Activated CD4-positive, alpha-beta T cell treated with anti-CD3 and anti-CD28 coated beads, Interleukin-2, amount 10 ng/mL, durations not matched to agents 7 days and 5 days (primary cell): ENCODE data around the gene ARHGAP15. TPM values are rescaled to one million over a fixed set of nuclear protein-coding genes. Genes with fewer than 3 reads are reported as not detected.

Experiments used
- CTCF ChIA-PET: fragments of 350-600 bp; sonication (Branson Sonifier 250); formaldehyde crosslinking; loops from one replicate; lab custom pipeline; 2021; ENCODE audit warnings: antibody characterized with exemption; lab: Charles Lee
- POLR2A ChIA-PET: fragments of 350-600 bp; sonication (Branson Sonifier 250); formaldehyde crosslinking; loops from one replicate; lab custom pipeline; 2021; ENCODE audit warnings: antibody characterized with exemption; lab: Charles Lee
- DNase-seq: peaks from one replicate; pipeline ENCODE4 v3.0.0-alpha.2; 2020
- H3K27ac Mint-ChIP-seq: one replicate; pipeline ENCODE4 v1.8.0; 2021; ENCODE audit warnings: mild to moderate bottlenecking, moderate library complexity, mixed read lengths
- H3K27me3 Mint-ChIP-seq: one replicate; pipeline ENCODE4 v1.8.0; 2021; ENCODE audit warnings: mixed read lengths
- H3K36me3 Mint-ChIP-seq: one replicate; pipeline ENCODE4 v1.8.0; 2021; ENCODE audit warnings: low read depth, mixed read lengths
- H3K4me1 Mint-ChIP-seq: one replicate; pipeline ENCODE4 v1.8.0; 2021; ENCODE audit warnings: mixed read lengths
- H3K4me3 Mint-ChIP-seq: one replicate; pipeline ENCODE4 v1.8.0; 2021; ENCODE audit warnings: mild to moderate bottlenecking, moderate library complexity, mixed read lengths
- H3K9me3 Mint-ChIP-seq: one replicate; pipeline ENCODE4 v1.8.0; 2021; ENCODE audit warnings: mixed read lengths
- total RNA-seq, 2 experiments: library from RNA; stranded (reverse); gene quantifications; one replicate each; pipeline ENCODE4 v1.2.3, GENCODE V29; 2021

The ARHGAP15 gene
- total RNA-seq, 2 experiments from 2014 or later: 189 to 197 TPM

GRCh38 chr2:143486976-143487375 is 357.8 kb downstream of the ARHGAP15 start:
- ChIA-PET POLR2A (no interaction called here), CTCF (no interaction called here)
- Mint-ChIP-seq H3K27me3 (no peaks in the 10 kb centered on the region), H3K4me3 (no peak overlapping the region), H3K4me1 (no peaks in the 10 kb centered on the region), H3K36me3 (peaks cover 41% of the 10 kb centered on the region), H3K27ac (no peak overlapping the region), H3K9me3 (peaks cover 2% of the 10 kb centered on the region)
- no peak for DNase-seq

- H3K36me3 Mint-ChIP-seq: peaks cover 55% of the 10 kb centered on the region
- H3K4me3 Mint-ChIP-seq: no peak overlapping the region
- H3K27ac Mint-ChIP-seq: no peak overlapping the region
- H3K27me3 Mint-ChIP-seq: no peaks in the 10 kb centered on the region
- no peak for DNase-seq
- ChIA-PET CTCF (interaction anchor here (0.7 kb wide), 1 partner anchor 14 kb away, joined by 3 read pairs; no protein-coding TSS in a partner anchor), POLR2A (no interaction called here)
- H3K9me3 Mint-ChIP-seq: peaks cover 2% of the 10 kb centered on the region
- no peaks in the 10 kb centered on the region for H3K4me1 Mint-ChIP-seq
Observed at GRCh38 chr2:143489145-143489544, 359.9 kb downstream of the ARHGAP15 start.

GRCh38 chr2:143491131-143491530 is 361.9 kb downstream of the ARHGAP15 start:
- Mint-ChIP-seq H3K4me3 (no peak overlapping the region), H3K9me3 (peaks cover 4% of the 10 kb centered on the region), H3K4me1 (no peaks in the 10 kb centered on the region), H3K27ac (no peak overlapping the region), H3K36me3 (peaks cover 67% of the 10 kb centered on the region), H3K27me3 (no peaks in the 10 kb centered on the region)
- ChIA-PET POLR2A (no interaction called here), CTCF (no interaction called here)
- DNase-seq: no peak

GRCh38 chr2:143493339-143493738 is 364.1 kb downstream of the ARHGAP15 start:
- no peak for DNase-seq
- Mint-ChIP-seq H3K4me3 (no peak overlapping the region), H3K27ac (no peak overlapping the region), H3K36me3 (peaks cover 59% of the 10 kb centered on the region), H3K9me3 (peaks cover 2% of the 10 kb centered on the region), H3K27me3 (no peaks in the 10 kb centered on the region), H3K4me1 (no peaks in the 10 kb centered on the region)
- ChIA-PET CTCF (no interaction called here), POLR2A (no interaction called here)

- H3K27ac Mint-ChIP-seq: no peak overlapping the region
- DNase-seq: no peak
- no peaks in the 10 kb centered on the region for H3K4me1 Mint-ChIP-seq
- CTCF ChIA-PET: no interaction called here
- no peak overlapping the region for H3K4me3 Mint-ChIP-seq
- H3K36me3 Mint-ChIP-seq: peaks cover 58% of the 10 kb centered on the region
- H3K9me3 Mint-ChIP-seq: peaks cover 2% of the 10 kb centered on the region
- H3K27me3 Mint-ChIP-seq: no peaks in the 10 kb centered on the region
- POLR2A ChIA-PET: no interaction called here
Observed at GRCh38 chr2:143497726-143498125, 368.5 kb downstream of the ARHGAP15 start.

GRCh38 chr2:143498496-143498895 is 369.3 kb downstream of the ARHGAP15 start:
- H3K36me3 Mint-ChIP-seq: peaks cover 58% of the 10 kb centered on the region
- ChIA-PET POLR2A (no interaction called here), CTCF (no interaction called here)
- DNase-seq: no peak
- no peak overlapping the region for H3K27ac Mint-ChIP-seq
- H3K27me3 Mint-ChIP-seq: no peaks in the 10 kb centered on the region
- H3K9me3 Mint-ChIP-seq: peaks cover 2% of the 10 kb centered on the region
- no peak overlapping the region for H3K4me3 Mint-ChIP-seq
- no peaks in the 10 kb centered on the region for H3K4me1 Mint-ChIP-seq

GRCh38 chr2:143499061-143499460 is 369.8 kb downstream of the ARHGAP15 start:
- ChIA-PET CTCF (no interaction called here), POLR2A (no interaction called here)
- DNase-seq: no peak
- Mint-ChIP-seq H3K4me3 (no peak overlapping the region), H3K4me1 (no peaks in the 10 kb centered on the region), H3K36me3 (peaks cover 57% of the 10 kb centered on the region), H3K9me3 (peaks cover 2% of the 10 kb centered on the region), H3K27ac (no peak overlapping the region), H3K27me3 (no peaks in the 10 kb centered on the region)

- Mint-ChIP-seq H3K4me3 (no peak overlapping the region), H3K36me3 (peaks cover 52% of the 10 kb centered on the region), H3K9me3 (no peaks in the 10 kb centered on the region), H3K27ac (no peak overlapping the region), H3K4me1 (no peaks in the 10 kb centered on the region), H3K27me3 (no peaks in the 10 kb centered on the region)
- no peak for DNase-seq
- ChIA-PET CTCF (no interaction called here), POLR2A (no interaction called here)
Observed at GRCh38 chr2:143501106-143501676, 372.0 kb downstream of the ARHGAP15 start.

GRCh38 chr2:143503280-143503679 is 374.1 kb downstream of the ARHGAP15 start:
- Mint-ChIP-seq H3K9me3 (no peaks in the 10 kb centered on the region), H3K27ac (no peak overlapping the region), H3K4me3 (no peak overlapping the region), H3K4me1 (no peaks in the 10 kb centered on the region), H3K36me3 (peaks cover 56% of the 10 kb centered on the region), H3K27me3 (no peaks in the 10 kb centered on the region)
- no peak for DNase-seq
- POLR2A ChIA-PET: no interaction called here
- CTCF ChIA-PET: no interaction called here

GRCh38 chr2:143504397-143504796 is 375.2 kb downstream of the ARHGAP15 start:
- Mint-ChIP-seq H3K27me3 (no peaks in the 10 kb centered on the region), H3K9me3 (no peaks in the 10 kb centered on the region), H3K36me3 (peaks cover 46% of the 10 kb centered on the region), H3K4me1 (no peaks in the 10 kb centered on the region), H3K4me3 (no peak overlapping the region), H3K27ac (no peak overlapping the region)
- POLR2A ChIA-PET: no interaction called here
- CTCF ChIA-PET: no interaction called here
- DNase-seq: no peak

- POLR2A ChIA-PET: no interaction called here
- CTCF ChIA-PET: no interaction called here
- H3K27me3 Mint-ChIP-seq: no peaks in the 10 kb centered on the region
- DNase-seq: no peak
- no peak overlapping the region for H3K27ac Mint-ChIP-seq
- H3K9me3 Mint-ChIP-seq: no peaks in the 10 kb centered on the region
- H3K36me3 Mint-ChIP-seq: peaks cover 46% of the 10 kb centered on the region
- no peak overlapping the region for H3K4me3 Mint-ChIP-seq
- H3K4me1 Mint-ChIP-seq: no peaks in the 10 kb centered on the region
Observed at GRCh38 chr2:143505542-143505941, 376.3 kb downstream of the ARHGAP15 start.

- Mint-ChIP-seq H3K27ac (no peak overlapping the region), H3K36me3 (peaks cover 41% of the 10 kb centered on the region), H3K27me3 (no peaks in the 10 kb centered on the region), H3K4me1 (peaks cover 3% of the 10 kb centered on the region), H3K4me3 (no peak overlapping the region), H3K9me3 (no peaks in the 10 kb centered on the region)
- POLR2A ChIA-PET: no interaction called here
- peak; percentile 16 for DNase-seq
- CTCF ChIA-PET: interaction anchor here (0.5 to 0.7 kb wide), 2 partner anchors 13 to 37 kb away, joined by 3 read pairs; no protein-coding TSS in a partner anchor
Observed at GRCh38 chr2:143513081-143513480, 383.9 kb downstream of the ARHGAP15 start.

GRCh38 chr2:143514413-143514812 is 385.2 kb downstream of the ARHGAP15 start:
- Mint-ChIP-seq H3K4me3 (no peak overlapping the region), H3K27me3 (no peaks in the 10 kb centered on the region), H3K27ac (no peak overlapping the region), H3K36me3 (peaks cover 48% of the 10 kb centered on the region), H3K9me3 (no peaks in the 10 kb centered on the region), H3K4me1 (peaks cover 3% of the 10 kb centered on the region)
- DNase-seq: no peak
- ChIA-PET CTCF (no interaction called here), POLR2A (no interaction called here)

- Mint-ChIP-seq H3K27ac (no peak overlapping the region), H3K9me3 (no peaks in the 10 kb centered on the region), H3K4me3 (no peak overlapping the region), H3K27me3 (no peaks in the 10 kb centered on the region), H3K36me3 (peaks cover 57% of the 10 kb centered on the region), H3K4me1 (peaks cover 3% of the 10 kb centered on the region)
- no peak for DNase-seq
- ChIA-PET CTCF (no interaction called here), POLR2A (no interaction called here)
Observed at GRCh38 chr2:143515318-143515717, 386.1 kb downstream of the ARHGAP15 start.
